GM23338 (cell line): Measurements from ENCODE around the gene TEX29. TPM values are rescaled to one million over a fixed set of nuclear protein-coding genes. Genes with fewer than 3 reads are reported as not detected.

ENCODE experiments used
- ATAC-seq: fragments of 200-7000 bp; cut with Tn5 transposase; 3 replicates; pipeline ENCODE4 v1.9.1; 2020
- DNase-seq: peaks from one replicate; pipeline ENCODE4 v3.0.0-alpha.2; 2015; ENCODE audit warnings: low spot score
- H2AFZ ChIP-seq: fragments of 200-600 bp; sonication (generic); 2 replicates; pipeline ENCODE4 v1.8.0; 2016; ENCODE audit warnings: antibody characterized with exemption, mild to moderate bottlenecking, moderate library complexity
- H3F3A ChIP-seq: fragments of 200-600 bp; sonication (generic); replicated peaks from 2 replicates; pipeline ENCODE4 v1.8.0; 2017; ENCODE audit warnings: antibody characterized with exemption, mixed run types, low read depth
- H3K27ac ChIP-seq: fragments of 200-600 bp; sonication (generic); 2 replicates; pipeline ENCODE4 v1.6.1; 2016; ENCODE audit warnings: low read depth
- H3K27me3 ChIP-seq: fragments of 200-600 bp; sonication (generic); 2 replicates; pipeline ENCODE4 v1.8.0; 2016; ENCODE audit warnings: mild to moderate bottlenecking, mixed run types, moderate library complexity; ENCODE audit not compliant: insufficient read depth
- H3K36me3 ChIP-seq: fragments of 200-600 bp; sonication (generic); 2 replicates; pipeline ENCODE4 v1.8.0; 2016; ENCODE audit warnings: mild to moderate bottlenecking; ENCODE audit not compliant: insufficient read depth
- H3K4me1 ChIP-seq: fragments of 200-600 bp; sonication (generic); 2 replicates; pipeline ENCODE4 v1.8.0; 2016; ENCODE audit warnings: mild to moderate bottlenecking, moderate library complexity; ENCODE audit not compliant: insufficient read depth
- H3K4me2 ChIP-seq: fragments of 200-600 bp; sonication (generic); 2 replicates; pipeline ENCODE4 v1.7.1; 2017; ENCODE audit warnings: mixed run types
- H3K4me3 ChIP-seq: fragments of 200-600 bp; sonication (generic); 2 replicates; pipeline ENCODE4 v1.6.1; 2016; ENCODE audit warnings: mixed run types
- H3K79me2 ChIP-seq: fragments of 200-600 bp; sonication (generic); replicated peaks from 2 replicates; pipeline ENCODE4 v1.8.0; 2017; ENCODE audit warnings: mild to moderate bottlenecking; ENCODE audit not compliant: insufficient read depth
- H3K9me2 ChIP-seq: fragments of 200-600 bp; sonication (generic); 2 replicates; pipeline ENCODE4 v1.8.0; 2017; ENCODE audit not compliant: insufficient read depth
- H4K20me1 ChIP-seq: fragments of 200-600 bp; sonication (generic); replicated peaks from 2 replicates; pipeline ENCODE4 v1.8.0; 2017; ENCODE audit warnings: mild to moderate bottlenecking; ENCODE audit not compliant: insufficient read depth
- H3K27ac Mint-ChIP-seq: 2 replicates; pipeline ENCODE4 v1.8.0; 2020; ENCODE audit warnings: inconsistent platforms, mild to moderate bottlenecking, moderate library complexity, mixed read lengths
- H3K27me3 Mint-ChIP-seq: 3 replicates; pipeline ENCODE4 v1.8.0; 2022; ENCODE audit warnings: low read depth, mild to moderate bottlenecking, moderate library complexity, mixed read lengths, inconsistent platforms; ENCODE audit not compliant: insufficient read depth, poor library complexity
- H3K36me3 Mint-ChIP-seq: 3 replicates; pipeline ENCODE4 v1.8.0; 2021; ENCODE audit warnings: low read depth, mild to moderate bottlenecking, inconsistent platforms, moderate library complexity, mixed read lengths
- H3K4me1 Mint-ChIP-seq: 3 replicates; pipeline ENCODE4 v1.8.0; 2020; ENCODE audit warnings: mild to moderate bottlenecking, inconsistent platforms, mixed read lengths
- H3K4me3 Mint-ChIP-seq: 3 replicates; pipeline ENCODE4 v1.8.0; 2021; ENCODE audit warnings: moderate library complexity, mild to moderate bottlenecking, inconsistent platforms, mixed read lengths
- H3K9me3 Mint-ChIP-seq: 3 replicates; pipeline ENCODE4 v1.8.0; 2020; ENCODE audit warnings: moderate library complexity, mild to moderate bottlenecking, inconsistent platforms, mixed read lengths
- CREB1 ChIP-seq: fragments of 250-450 bp; sonication (Bioruptor Pico); IDR thresholded peaks from 2 replicates; pipeline ENCODE4 v1.5.0; 2020; ENCODE audit warnings: low read depth, mild to moderate bottlenecking, moderate library complexity
- EZH2 ChIP-seq: fragments of 200-600 bp; sonication (generic); IDR thresholded peaks from one replicate; pipeline ENCODE4 v1.8.0; 2017; ENCODE audit warnings: antibody characterized with exemption, mild to moderate bottlenecking, low read depth; ENCODE audit not compliant: unreplicated experiment
- EZH2phosphoT487 ChIP-seq: fragments of 200-600 bp; sonication (generic); IDR thresholded peaks from one replicate; pipeline ENCODE4 v1.8.1; 2018; ENCODE audit warnings: antibody characterized with exemption; ENCODE audit not compliant: unreplicated experiment
- JUNB ChIP-seq: IDR thresholded peaks from one replicate; pipeline ENCODE4 v1.6.1; 2016; ENCODE audit warnings: antibody characterized with exemption; ENCODE audit not compliant: unreplicated experiment
- POLR2AphosphoS5 ChIP-seq: IDR thresholded peaks from 2 replicates; pipeline ENCODE4 v1.6.1; 2016; ENCODE audit warnings: antibody characterized with exemption, low read depth
- STAT1 ChIP-seq: IDR thresholded peaks from one replicate; pipeline ENCODE4 v1.6.1; 2016; ENCODE audit warnings: antibody characterized with exemption; ENCODE audit not compliant: unreplicated experiment
- ZNF114 ChIP-seq: fragments of 250-450 bp; sonication (Bioruptor Pico); IDR thresholded peaks from 2 replicates; pipeline ENCODE4 v1.5.0; 2020; ENCODE audit warnings: mild to moderate bottlenecking, moderate library complexity
- ZNF331 ChIP-seq: fragments of 250-450 bp; sonication (Bioruptor Pico); IDR thresholded peaks from 2 replicates; pipeline ENCODE4 v1.5.0; 2020; ENCODE audit warnings: low read depth, mild to moderate bottlenecking, moderate library complexity
- ZNF462 ChIP-seq: fragments of 250-450 bp; sonication (Bioruptor Pico); IDR thresholded peaks from 2 replicates; pipeline ENCODE4 v1.5.0; 2020; ENCODE audit warnings: mild to moderate bottlenecking, moderate library complexity
- polyA plus RNA-seq: library from polyadenylated mRNA; unstranded; fragments of >200 nt; fragmentation: Nextera tagmentation; extraction: Ambion mirVana; gene quantifications from 2 replicates; pipeline ENCODE4 v1.2.1, GENCODE V29; 2016
- total RNA-seq: library from RNA; depleted of rRNA; stranded (reverse); fragments of >200 nt; shearing (Covaris generic); gene quantifications from 2 replicates; pipeline ENCODE4 v1.2.3, GENCODE V29; 2014
- TF ChIP-seq, protein P1 (sequence below): IDR thresholded peaks from 2 replicates; pipeline ENCODE4 v1.6.1; 2016; ENCODE audit warnings: antibody characterized with exemption
- TF ChIP-seq, protein P2 (sequence below), 2 experiments: fragments of 200-600 bp in 1 of 2; sonication (generic) in 1 of 2; conservative IDR thresholded peaks; 2 replicates each; pipeline versions ENCODE4 v1.5.1 to v1.6.1; 2016 to 2017; ENCODE audit warnings: antibody characterized with exemption in 2 of 2, low read depth in 2 of 2, mild to moderate bottlenecking in 2 of 2, moderate library complexity in 1 of 2
- TF ChIP-seq, protein P3 (sequence below): IDR thresholded peaks from one replicate; pipeline ENCODE4 v1.6.1; 2018; ENCODE audit warnings: antibody characterized with exemption; ENCODE audit not compliant: unreplicated experiment

Gene TEX29
- total and polyA plus RNA-seq, 2 experiments from 2014 or later: 0.31 TPM; not detected in 1

GRCh38 chr13:111284565-111284964, 35.9 kb upstream of the TEX29 start:
- no peak for DNase-seq
- Mint-ChIP-seq H3K4me1 (no peaks in the 10 kb centered on the region), H3K27ac (no peak overlapping the region; the same call in 1 of the 2 replicates), H3K4me3 (no peak overlapping the region), H3K9me3 (no peaks in the 10 kb centered on the region; the same call in 2 of the 3 replicates), H3K27me3 (peaks cover 2% of the 10 kb centered on the region), H3K36me3 (peaks cover 62% of the 10 kb centered on the region)
- H4K20me1 ChIP-seq: no peaks in the 10 kb centered on the region; the same call in 1 of the 2 replicates
- no peaks in the 10 kb centered on the region for H3F3A ChIP-seq
- no peak overlapping the region for H3K4me3 ChIP-seq
- peaks cover 20% of the 10 kb centered on the region for H3K36me3 ChIP-seq
- H3K27me3 ChIP-seq: no peaks in the 10 kb centered on the region
- no peak overlapping the region for H3K4me2 ChIP-seq
- no peaks in the 10 kb centered on the region for H3K4me1 ChIP-seq
- ATAC-seq: no peak
- TF ChIP-seq POLR2AphosphoS5 (no peak), EZH2 (no peak), STAT1 (no peak), ZNF331 (CRISPR knock-in tag) (no peak), ZNF114 (CRISPR knock-in tag) (no peak), EZH2phosphoT487 (no peak), JUNB (no peak), CREB1 (no peak), ZNF462 (CRISPR knock-in tag) (no peak)
- TF ChIP-seq, protein P1, sequence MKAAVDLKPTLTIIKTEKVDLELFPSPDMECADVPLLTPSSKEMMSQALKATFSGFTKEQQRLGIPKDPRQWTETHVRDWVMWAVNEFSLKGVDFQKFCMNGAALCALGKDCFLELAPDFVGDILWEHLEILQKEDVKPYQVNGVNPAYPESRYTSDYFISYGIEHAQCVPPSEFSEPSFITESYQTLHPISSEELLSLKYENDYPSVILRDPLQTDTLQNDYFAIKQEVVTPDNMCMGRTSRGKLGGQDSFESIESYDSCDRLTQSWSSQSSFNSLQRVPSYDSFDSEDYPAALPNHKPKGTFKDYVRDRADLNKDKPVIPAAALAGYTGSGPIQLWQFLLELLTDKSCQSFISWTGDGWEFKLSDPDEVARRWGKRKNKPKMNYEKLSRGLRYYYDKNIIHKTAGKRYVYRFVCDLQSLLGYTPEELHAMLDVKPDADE: no peak
- TF ChIP-seq, protein P2, sequence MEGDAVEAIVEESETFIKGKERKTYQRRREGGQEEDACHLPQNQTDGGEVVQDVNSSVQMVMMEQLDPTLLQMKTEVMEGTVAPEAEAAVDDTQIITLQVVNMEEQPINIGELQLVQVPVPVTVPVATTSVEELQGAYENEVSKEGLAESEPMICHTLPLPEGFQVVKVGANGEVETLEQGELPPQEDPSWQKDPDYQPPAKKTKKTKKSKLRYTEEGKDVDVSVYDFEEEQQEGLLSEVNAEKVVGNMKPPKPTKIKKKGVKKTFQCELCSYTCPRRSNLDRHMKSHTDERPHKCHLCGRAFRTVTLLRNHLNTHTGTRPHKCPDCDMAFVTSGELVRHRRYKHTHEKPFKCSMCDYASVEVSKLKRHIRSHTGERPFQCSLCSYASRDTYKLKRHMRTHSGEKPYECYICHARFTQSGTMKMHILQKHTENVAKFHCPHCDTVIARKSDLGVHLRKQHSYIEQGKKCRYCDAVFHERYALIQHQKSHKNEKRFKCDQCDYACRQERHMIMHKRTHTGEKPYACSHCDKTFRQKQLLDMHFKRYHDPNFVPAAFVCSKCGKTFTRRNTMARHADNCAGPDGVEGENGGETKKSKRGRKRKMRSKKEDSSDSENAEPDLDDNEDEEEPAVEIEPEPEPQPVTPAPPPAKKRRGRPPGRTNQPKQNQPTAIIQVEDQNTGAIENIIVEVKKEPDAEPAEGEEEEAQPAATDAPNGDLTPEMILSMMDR (conservative IDR thresholded peaks at IDR 0.05; ENCODE audit: low read depth in 2 of 2): no peak
- TF ChIP-seq, protein P3, sequence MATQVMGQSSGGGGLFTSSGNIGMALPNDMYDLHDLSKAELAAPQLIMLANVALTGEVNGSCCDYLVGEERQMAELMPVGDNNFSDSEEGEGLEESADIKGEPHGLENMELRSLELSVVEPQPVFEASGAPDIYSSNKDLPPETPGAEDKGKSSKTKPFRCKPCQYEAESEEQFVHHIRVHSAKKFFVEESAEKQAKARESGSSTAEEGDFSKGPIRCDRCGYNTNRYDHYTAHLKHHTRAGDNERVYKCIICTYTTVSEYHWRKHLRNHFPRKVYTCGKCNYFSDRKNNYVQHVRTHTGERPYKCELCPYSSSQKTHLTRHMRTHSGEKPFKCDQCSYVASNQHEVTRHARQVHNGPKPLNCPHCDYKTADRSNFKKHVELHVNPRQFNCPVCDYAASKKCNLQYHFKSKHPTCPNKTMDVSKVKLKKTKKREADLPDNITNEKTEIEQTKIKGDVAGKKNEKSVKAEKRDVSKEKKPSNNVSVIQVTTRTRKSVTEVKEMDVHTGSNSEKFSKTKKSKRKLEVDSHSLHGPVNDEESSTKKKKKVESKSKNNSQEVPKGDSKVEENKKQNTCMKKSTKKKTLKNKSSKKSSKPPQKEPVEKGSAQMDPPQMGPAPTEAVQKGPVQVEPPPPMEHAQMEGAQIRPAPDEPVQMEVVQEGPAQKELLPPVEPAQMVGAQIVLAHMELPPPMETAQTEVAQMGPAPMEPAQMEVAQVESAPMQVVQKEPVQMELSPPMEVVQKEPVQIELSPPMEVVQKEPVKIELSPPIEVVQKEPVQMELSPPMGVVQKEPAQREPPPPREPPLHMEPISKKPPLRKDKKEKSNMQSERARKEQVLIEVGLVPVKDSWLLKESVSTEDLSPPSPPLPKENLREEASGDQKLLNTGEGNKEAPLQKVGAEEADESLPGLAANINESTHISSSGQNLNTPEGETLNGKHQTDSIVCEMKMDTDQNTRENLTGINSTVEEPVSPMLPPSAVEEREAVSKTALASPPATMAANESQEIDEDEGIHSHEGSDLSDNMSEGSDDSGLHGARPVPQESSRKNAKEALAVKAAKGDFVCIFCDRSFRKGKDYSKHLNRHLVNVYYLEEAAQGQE: no peak
- no peaks in the 10 kb centered on the region for H3K79me2 ChIP-seq
- no peak overlapping the region for H2AFZ ChIP-seq
- no peak overlapping the region for H3K27ac ChIP-seq
- no peaks in the 10 kb centered on the region for H3K9me2 ChIP-seq
